Measurements from ENCODE around the gene BICRAL.
"Not testable (repeated sequence)": the region's sequence is repeated elsewhere in the genome, so short reads cannot be mapped to it uniquely, and the experiment has no call there.

The BICRAL gene

DNA sequence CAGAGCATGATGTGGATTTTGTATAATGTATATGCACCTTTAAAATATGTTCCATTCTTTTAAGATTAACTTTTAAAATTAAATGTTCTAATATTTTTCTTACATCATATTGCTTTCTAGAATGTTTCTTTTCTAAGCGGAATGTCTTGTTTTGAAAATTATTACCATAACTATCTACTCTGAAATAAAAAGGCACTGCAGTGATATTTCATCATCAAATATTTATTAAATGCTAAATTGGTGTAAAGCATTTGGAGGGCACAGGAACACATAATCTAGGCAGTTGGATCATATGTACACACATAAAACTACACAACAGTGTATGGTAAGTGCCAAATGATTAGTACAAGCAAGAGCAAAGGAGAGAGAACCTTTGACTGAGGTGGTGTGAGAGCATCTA is 13.8 kb downstream of the BICRAL start:
- no peak for DNase-seq

DNA sequence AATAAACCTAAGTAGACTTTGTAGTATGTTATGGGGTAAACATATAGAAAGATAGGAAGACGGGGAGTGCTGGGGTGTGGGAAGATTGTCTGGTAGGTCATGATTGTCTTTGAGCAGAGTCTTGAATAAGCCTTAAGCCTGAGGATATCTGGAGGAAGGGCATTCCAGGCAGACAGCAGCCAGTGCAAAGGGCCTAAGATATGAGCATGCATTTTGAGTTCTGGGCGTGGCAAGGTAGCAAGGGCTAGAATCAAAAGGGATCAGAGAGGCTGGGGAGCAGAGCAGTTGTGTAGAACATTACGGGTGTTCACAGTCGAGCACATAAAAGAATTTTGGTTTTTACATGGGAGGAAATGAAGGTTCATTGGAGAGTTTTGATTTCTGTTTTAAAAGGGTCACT is 14.3 kb downstream of the BICRAL start:
- DNase-seq, result no peak

DNA sequence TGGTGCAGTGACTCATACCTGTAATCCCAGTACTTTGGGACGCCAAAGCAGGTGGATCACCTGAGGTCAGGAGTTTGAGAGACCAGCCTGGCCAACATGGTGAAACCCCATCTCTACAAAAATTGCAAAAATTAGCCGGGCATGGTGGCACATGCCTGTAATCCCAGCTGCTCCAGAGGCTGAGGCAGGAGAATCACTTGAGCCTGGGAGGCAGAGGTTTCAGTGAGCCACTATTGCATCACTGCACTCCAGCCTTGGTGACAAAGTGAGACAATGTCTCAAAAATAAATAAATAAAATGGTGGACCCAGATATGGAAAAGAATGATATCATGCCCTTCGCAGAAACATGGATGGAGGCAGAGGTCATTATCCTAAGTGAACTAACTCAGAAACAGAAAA is 15.8 kb downstream of the BICRAL start:
- not testable (repeated sequence) for DNase-seq

DNA sequence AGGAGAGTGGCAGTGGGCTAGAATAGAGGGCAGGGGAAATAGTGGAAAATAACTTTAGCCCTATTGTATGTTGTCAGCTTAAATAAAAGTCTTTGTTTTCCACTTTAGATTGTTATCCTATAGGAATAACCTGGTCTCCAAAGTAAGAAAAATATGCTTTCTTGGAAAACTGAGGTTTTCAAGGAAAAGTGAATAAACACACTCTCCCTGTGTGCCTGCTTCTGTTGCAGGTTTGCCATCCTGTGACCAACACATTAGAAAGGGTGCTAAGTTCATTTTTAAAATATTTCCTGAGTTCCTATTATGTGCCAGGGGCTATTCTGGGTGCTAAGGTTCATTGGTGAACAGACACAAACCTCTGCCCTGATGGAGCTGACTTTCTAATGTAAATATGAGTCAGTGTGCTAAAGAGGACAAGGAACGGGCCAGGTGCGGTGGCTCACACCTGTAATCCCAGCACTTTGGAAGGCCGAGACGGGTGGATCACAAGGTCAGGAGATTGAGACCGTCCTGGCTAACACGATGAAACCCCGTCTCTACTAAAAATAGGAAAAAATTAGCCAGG is 23.5 kb downstream of the BICRAL start:
- no peak for DNase-seq

DNA sequence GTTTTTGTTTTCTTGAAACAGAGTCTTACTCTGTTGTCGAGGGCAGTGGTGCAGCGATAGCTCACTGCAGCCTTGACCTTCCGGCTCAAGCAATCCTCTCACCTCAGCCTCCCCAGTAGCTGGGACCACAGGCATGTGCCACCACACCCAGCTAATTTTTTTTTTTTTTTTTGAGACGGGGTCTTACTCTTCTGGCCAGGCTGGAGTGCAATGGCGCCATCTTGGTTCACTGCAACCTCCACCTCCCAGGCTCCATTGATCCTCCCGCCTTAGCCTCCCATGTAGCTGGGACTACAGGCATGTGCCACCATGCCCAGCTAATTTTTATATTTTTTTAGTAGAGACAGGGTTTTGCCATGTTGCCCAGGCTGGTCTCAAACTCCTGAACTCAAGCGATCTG is 24.5 kb downstream of the BICRAL start:
- DNase-seq, result not testable (repeated sequence)

DNA sequence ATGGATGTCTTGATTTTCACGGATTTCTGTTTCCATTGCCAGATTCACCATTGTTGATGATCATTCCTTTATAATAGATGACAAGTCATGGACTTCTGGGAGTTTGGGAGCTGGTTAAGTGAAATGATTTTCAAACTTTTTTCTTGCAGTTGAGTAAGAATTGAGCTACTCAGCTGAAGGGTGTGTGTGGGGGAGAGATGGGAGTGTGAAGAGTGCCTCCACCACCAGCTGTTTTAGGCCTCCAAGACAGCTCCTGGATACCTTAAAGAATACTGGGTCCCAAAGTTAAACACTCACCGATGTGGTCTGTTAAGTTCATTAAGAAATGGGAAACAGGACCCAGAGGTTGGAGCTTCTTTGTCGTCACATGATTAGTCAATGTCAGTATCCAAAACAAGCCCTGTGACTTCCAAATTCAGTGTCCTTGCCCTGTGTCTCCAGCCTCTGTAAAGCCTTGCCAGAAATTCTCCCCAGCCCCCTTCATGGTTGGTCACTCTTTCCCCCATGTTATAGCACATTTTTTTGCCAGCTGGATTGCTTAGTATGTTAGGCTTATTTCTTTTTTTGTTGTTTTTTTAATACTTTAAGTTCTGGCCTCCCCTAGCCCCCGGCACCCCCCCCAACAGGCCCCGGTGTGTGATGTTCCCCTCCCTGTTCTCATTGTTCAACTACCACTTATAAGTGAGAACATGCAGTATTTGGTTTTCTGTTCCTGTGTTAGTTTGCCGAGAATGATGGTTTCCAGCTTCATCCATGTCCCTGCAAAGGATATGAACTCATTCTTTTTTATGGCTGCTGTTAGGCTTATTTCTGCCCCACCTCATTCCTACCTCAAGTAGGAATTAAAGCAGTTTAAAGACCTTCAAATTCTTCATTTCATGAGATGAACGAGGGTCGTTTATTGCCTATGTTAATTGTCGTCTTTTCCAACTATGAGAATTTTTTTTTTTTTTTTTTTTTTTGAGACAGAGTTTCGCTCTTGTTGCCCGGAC is 26.9 kb downstream of the BICRAL start:
- no peak for DNase-seq

DNA sequence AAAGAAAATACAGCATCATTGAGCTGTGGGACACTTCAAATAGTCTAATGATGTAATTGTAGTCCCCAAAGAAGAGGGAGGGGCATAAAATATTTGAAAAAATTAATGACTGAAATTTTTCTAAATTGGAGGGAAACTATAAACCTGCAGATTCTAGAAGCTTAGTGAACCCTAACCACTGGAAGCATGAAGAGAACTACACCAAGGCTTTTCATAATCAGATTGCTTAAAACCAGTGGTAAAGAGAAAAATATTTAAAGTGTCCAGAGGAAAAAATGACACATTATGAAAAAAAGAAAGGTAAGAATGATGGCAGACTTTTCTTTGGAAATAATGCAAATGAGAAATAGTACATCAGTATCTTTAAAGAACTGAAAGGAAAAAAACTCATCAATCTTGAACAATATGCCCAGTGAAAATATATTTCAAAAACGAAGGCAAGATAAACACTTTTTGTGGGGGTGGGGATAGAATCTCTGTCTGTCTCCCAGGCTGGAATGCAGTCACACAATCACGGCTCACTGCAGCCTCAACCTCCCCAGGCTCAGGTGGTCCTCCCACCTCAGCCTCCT is 31.3 kb downstream of the BICRAL start:
- no peak for DNase-seq

DNA sequence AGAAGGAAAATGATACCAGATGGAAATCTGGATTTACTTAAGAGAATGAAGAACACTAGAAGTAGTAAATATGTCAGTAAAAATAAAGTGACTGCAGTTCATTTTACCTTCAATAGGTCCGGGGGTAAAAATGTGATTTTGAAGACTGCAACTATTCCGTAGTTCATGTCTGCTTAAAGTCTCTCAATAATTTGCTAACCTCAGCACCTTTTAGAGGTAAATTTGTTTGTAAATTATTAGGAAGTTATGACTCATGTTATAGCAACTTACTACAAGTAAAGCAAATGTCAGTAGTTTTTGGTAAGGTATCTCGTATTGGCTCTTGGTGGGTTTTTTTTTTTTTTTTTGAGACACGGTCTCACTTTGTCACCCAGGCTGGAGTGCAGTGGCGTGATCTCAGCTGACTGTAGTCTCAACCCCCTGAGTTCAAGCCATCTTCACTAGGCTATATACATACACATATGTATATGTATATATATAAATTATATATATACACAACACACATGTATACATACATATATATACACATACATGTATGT is 32.1 kb downstream of the BICRAL start:
- DNase-seq, result no peak

DNA sequence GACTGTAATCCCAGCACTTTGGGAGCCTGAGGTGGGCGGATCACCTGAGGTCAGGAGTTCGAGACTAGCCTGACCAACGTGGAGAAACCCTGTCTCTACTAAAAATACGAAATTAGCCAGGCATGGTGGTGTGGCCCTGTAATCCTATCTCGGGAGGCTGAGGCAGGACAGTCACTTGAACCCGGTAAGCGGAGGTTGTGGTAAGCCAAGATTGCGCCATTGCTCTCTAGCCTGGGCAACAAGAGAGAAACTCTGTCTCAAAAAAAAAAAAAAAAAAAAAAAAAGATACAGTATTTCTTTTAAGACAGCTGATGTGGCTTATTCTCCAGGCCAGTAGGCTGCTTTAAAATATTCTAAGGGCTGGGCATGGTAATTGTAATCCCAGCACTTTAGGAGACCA is 33.9 kb downstream of the BICRAL start:
- DNase-seq, result not testable (repeated sequence)

DNA sequence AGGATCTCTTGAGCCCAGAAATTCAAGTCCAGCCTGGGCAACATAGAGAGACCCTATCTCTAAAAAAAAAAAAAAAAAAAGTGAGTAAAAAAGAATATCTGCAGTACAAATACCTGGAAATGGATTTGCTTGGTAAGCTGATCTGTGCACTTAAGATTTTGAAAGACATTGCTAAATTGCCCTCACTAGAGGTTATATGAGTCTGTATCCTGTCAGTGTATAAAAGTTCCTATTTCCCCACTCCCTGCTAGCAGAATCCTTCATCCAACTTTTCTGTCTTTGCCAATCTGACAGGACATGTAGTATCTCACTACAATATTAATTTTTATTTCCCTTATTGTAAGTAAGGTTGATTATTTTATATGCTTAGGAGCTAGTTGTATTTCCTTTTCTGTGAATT is 36.1 kb downstream of the BICRAL start:
- no peak for DNase-seq

DNA sequence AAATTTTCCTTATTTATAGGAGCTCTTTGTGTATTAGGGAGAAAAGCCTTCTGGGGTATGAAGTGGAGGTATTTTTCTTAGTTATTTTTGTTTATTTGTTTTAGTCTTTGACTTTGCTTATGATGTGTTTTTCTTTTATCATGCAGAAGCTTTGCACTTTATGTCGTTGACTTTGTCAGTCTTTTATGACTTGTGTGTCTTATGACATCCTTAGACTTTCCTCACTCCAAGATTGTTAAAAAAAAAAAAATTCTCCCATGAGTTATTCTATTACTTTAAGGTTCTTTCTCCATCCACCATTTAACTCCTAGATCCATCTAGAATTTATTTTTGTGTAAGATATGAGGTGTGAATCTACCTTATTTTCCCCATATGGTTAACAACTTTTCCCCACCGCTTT is 36.6 kb downstream of the BICRAL start:
- DNase-seq, result no peak

DNA sequence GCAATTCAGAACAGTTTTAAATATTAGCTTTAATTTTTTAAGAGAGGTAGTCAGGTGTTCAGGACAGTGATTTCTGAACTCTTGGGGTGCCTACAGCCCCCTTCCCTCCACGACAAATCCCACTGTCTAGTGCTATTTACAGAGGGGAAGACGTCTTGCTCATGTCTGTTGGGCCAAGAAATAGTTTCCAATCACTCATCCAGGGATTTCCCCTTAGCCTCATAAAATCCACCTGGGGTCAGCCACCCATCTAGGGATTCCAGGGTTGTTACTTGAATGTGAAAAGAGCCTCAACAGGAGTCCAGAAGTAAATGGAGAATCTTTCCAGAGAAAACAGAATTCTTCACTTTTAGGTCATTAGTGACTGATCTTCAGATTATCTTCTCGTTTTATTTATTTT is 37.0 kb downstream of the BICRAL start:
- no peak for DNase-seq

DNA sequence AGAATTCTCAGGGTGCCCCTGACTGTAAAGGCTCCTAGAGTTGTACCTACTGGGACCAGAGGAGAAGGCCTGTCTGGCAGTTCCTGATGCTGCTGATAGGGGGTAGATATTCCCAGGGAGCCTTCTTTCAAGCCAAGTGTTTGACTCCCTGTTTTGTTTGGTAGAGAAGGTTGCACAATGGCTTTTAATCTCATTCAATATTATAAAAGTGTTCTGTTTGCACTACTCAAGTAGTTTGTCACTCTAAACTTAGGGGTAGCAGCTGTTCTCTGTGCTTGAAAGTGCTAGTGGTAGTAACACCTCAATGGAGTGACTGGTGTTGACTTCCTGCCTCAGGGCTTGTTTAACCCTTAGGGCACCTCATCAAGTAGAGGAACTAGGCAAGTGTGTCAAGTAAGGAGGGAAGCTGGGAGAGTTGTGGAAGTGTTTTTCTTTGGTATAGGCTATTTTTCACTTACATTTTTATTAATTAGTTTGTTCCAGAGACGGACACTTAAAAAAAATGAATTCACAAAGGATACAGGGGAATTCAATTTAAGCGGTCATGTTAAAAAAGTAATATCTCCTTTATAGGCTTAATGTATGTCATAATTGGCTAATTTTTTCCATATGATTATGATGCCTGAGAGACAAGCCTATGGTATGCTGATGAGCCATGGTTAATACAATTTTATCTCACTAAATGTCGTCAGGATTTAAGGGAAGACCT is 38.1 kb downstream of the BICRAL start:
- no peak for DNase-seq

DNA sequence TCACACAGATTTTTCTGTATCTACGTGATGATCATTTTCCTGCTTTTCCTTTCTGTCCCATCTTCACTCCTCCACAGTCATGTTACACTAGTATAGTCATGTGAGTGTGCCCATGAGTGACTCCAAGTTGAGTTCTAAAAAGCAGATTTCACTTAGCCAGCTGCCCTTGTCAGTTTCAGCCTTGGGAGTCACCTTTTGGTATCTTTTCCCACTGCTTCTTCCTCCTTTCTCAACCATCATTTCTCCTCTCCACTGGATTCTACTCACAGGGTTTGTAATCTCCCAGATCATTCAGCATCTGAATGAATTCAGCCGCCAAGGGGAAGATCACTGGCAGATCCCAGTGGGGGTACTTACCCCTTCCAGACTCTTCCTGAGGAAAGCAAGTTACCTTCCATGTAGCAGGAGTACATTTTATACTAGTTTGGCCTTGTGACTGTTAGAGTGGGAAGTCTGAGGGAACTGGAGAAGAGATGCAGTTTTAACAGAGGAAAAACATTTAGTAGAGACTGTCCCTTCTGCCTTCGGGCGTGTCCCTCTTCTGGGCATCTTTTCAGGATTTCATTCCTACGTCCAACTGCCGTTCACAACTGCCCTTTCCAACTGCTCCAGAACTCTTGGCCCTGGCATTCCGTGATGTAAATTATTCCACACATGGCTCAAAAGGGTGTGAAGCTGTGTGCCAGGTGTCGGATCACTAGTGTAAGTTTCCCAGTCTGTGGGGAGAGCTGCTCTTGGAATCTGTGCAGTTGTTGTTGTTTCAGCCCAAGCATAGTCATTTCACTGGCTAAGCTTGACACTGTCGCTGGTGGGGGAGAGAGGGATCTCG is 38.9 kb downstream of the BICRAL start:
- peak; percentile 25 for DNase-seq

DNA sequence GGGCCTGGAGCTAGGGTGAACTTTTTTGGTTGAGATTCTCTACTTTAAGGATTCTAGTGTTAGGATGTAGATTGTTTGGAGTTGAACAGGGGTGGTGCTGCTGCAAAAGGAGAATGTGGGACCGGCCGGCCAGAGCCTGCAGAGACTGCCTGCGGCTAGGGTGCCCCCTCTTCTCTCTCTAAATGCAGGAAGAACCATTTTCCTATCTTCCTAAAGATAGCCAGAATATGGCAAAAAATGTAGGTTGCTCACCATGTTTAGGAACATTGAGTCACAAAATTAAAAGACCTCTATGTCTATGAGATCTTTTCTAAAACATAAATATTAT is 39.5 kb downstream of the BICRAL start:
- no peak for DNase-seq

DNA sequence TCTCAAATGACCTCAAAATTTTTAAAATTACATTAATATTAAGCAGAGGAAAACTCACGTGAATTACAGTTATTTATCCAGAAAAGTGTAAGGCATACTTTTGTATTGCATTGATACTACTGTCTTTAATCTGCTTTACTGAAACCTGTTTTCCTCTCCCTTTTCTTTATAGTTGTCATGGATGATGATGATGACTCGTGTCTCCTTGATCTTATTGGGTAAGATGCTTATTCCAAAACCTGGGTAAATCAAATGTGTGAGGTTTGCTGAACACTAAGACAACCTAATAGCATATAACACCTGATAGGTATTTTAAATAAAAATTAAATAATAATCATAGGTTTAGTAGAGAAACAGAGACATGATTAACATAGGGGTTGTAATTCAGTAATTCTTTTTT is 40.0 kb downstream of the BICRAL start:
- no peak for DNase-seq

DNA sequence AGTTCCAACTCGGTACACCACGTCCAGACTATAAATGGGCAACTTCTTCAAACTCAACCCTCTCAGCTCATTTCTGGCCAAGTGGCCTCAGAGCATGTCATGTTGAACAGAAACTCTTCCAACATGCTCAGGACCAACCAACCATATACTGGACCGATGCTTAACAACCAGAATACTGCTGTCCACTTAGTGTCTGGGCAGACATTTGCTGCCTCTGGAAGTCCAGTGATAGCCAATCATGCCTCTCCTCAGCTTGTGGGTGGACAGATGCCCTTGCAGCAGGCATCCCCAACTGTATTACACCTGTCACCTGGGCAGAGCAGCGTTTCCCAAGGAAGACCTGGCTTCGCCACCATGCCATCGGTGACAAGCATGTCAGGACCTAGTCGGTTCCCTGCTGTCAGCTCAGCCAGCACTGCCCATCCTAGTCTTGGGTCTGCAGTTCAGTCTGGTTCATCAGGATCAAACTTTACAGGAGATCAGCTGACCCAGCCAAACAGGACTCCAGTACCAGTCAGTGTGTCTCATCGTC is 47.8 kb downstream of the BICRAL start:
- no peak for DNase-seq

DNA sequence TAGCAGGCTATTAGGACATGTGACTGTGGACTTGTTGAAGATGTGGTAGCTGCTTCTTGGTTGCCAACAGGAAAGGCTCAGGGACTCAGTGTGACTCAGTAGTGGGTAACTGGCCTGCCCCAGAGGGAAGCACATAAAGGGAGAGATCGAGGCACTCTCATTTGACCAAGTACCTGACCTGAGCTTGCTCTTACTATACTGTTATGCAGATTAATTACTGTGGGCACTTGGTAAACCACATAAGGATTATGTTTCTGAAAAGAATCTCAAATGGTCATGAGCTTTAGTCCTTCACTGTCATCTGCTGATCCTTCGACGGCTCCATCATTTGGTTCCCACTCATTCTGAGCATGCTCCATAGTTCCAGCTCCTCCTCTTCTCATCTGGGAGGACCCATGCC is 49.4 kb downstream of the BICRAL start:
- no peak for DNase-seq

DNA sequence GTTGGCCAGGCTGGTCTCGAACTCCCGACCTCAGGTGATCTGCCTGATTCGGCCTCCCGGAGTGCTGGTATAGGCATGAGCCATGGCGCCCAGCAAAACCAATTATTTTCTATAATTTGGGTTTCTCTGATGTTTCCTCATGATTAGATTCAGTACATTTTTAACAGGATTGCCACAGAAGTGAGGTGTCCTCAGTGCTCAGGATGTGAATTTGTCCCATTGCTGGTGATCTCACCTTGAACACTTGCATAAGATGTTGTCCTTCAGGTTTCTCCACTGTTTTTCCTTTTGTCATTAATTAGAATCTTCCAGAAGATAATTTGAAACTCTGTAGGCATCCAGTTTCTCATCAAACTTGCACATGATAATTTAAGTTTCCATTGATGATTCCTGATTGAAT is 52.2 kb downstream of the BICRAL start:
- no peak for DNase-seq

DNA sequence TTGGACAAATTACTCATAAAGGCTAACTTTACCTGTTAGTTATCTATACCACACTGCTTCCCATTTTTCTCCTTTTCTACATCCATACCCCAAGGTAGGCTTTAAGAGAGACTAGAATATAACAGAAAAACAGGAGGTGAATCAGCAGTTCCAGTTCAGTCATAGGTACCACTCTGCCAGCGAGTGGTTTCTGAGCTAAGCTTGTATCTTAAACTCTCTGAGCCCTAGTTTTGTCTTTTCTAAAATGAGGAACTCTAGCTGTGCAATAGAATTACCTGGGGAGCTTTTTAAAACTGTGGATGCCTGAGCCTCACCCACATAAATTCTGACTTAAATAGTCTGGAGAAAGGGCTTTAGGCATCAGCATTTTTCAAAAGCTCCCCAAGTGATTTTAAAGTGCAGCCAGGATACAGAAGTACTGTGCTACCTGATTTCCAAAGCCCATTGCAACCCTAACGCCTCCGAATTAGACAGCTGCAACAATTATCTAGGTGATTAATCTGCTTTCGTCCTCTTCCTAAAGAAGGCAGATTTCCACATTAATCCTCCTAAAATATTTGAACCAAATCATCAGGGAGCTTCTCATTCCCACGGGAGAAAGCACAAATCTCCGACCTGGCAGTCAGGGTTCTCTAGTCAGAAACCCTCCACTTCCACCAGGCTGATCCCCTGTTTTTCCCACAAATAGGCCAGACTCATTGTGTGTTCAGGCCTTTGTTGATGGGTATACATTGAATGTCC is 60.2 kb downstream of the BICRAL start:
- DNase-seq, result no peak

DNA sequence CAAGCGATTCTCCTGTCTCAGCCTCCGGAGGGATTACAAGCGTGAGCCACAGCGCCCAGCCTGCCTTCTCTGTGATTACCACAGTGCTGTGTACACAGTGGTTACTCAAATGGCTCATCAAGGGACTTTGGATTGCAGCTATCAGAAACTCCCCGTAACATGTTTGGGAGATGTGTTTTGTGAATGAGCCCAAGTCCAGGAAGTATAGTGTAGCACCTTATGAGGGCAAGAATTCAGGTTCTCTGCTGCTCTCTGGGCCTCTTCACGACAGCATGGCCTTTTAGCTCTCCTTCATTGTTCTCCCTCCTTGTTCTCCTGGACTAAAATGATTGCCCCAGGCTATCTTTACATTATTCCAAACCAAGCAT is 63.5 kb downstream of the BICRAL start:
- no peak for DNase-seq

DNA sequence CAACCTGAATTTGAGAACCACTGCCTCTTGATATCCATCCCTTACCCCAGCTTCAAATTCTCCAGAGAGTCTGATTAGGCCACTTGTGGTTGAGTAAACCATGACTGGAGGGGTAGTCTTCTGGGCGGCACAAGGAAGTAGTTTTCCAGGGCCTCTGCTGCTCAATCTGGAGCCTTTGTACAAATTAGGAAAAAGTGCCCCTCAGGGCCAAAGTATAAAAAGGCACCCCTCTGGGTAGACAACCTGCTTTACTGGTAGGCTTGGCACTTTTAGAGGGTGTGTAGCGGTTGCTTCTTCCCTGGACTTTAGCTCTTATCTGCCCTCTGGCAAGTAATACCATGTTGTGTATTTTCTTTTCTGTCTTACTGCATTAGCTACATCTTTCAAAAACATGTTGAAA is 64.7 kb downstream of the BICRAL start:
- no peak for DNase-seq
